Body of pancreas (tissue), 4 donors: ENCODE measurements around the gene COPS3. TPM values are rescaled to one million over a fixed set of nuclear protein-coding genes. Genes with fewer than 3 reads are reported as not detected.

Source experiments
- ATAC-seq: fragments of 150-250 bp; one replicate; pipeline ENCODE4 v1.9.1; 2016
- DNase-seq, 4 donors: peaks; one replicate each; pipeline ENCODE4 v3.0.0-alpha.2; 2019
- H3K27ac ChIP-seq, 4 donors: fragments of 200-600 bp; sonication (generic); 1 replicate in 3 of 4; 2 replicates in 1 of 4; pipeline versions ENCODE4 v1.5.1 to v1.6.1; 2016 to 2019; ENCODE audit warnings: mild to moderate bottlenecking in 1 of 4, mixed read lengths in 1 of 4, moderate library complexity in 1 of 4
- H3K27me3 ChIP-seq, 2 donors: fragments of 200-600 bp; sonication (generic); one replicate each; pipeline ENCODE4 v1.6.0; 2016; ENCODE audit warnings: mild to moderate bottlenecking in 1 of 2
- H3K36me3 ChIP-seq, 2 donors: fragments of 200-600 bp; sonication (generic); replicated peaks in 1 of 2; 2 replicates each; pipeline ENCODE4 v1.5.1; 2016; ENCODE audit warnings: low read depth in 2 of 2; ENCODE audit not compliant: insufficient read depth in 1 of 2
- H3K4me1 ChIP-seq: fragments of 200-600 bp; sonication (generic); one replicate; pipeline ENCODE4 v1.6.0; 2016
- H3K4me3 ChIP-seq, 2 donors: fragments of 200-600 bp; sonication (generic); 1 replicate in 1 of 2; 2 replicates in 1 of 2; pipeline ENCODE4 v1.5.1; 2016 to 2019
- H3K9me3 ChIP-seq, 3 donors: fragments of 200-600 bp; sonication (generic); 1 replicate in 2 of 3; 2 replicates in 1 of 3; pipeline ENCODE4 v1.5.1; 2016
- CTCF ChIP-seq, 7 experiments: fragments of 450-650 bp in 4 of 7; fragments of 200-600 bp in 3 of 7; sonication (generic) in 3 of 7; IDR thresholded peaks; one replicate each; pipeline ENCODE4 v1.5.1; 2016 to 2019; ENCODE audit warnings: antibody characterized with exemption in 7 of 7
- POLR2A ChIP-seq, 3 donors: fragments of 450-650 bp; IDR thresholded peaks; one replicate each; pipeline ENCODE4 v1.6.1; 2016; ENCODE audit warnings: antibody characterized with exemption in 3 of 3, mild to moderate bottlenecking in 2 of 3
- WGBS, 2 donors: methylation state at CpG; one replicate each; pipeline ENCODE4 v1.1.5; 2017; 5-methylcytosine and 5-hydroxymethylcytosine counted together
- intact Hi-C: fragments of 100-400 bp; cut with DNase I; formaldehyde crosslinking; loops from one replicate; pipeline ENCODE4 v1.15.1; 2023
- total RNA-seq, 2 donors: library from RNA; depleted of rRNA; stranded (reverse); fragments of >200 nt; gene quantifications; one replicate each; pipeline ENCODE4 v1.1.0, GENCODE V29; 2016

COPS3 gene
- total RNA-seq, 2 donors from 2014 or later = 23.1 to 29.8 TPM

- DNase-seq = no peak
- Histone ChIP-seq H3K27me3 (no peaks in the 10 kb centered on the region), H3K36me3 (peaks cover 0 to 5% of the 10 kb centered on the region in 2 donors), H3K9me3 (no peaks in the 10 kb centered on the region), H3K4me3 (no peak overlapping the region), H3K4me1 (peaks cover 7% of the 10 kb centered on the region), H3K27ac (no peak overlapping the region)
- ATAC-seq = no peak
- intact Hi-C loops = no loop called here
- TF ChIP-seq CTCF (IDR thresholded peaks at IDR 0.05) (no peak), POLR2A (IDR thresholded peaks at IDR 0.05) (no peak)
- 92 to 93% methylated on average over 6 to 7 of the region's 7 CpGs for WGBS, 2 donors
Observed at GRCh38 chr17:17242246-17242645, 38.8 kb downstream of the COPS3 start.

DNA sequence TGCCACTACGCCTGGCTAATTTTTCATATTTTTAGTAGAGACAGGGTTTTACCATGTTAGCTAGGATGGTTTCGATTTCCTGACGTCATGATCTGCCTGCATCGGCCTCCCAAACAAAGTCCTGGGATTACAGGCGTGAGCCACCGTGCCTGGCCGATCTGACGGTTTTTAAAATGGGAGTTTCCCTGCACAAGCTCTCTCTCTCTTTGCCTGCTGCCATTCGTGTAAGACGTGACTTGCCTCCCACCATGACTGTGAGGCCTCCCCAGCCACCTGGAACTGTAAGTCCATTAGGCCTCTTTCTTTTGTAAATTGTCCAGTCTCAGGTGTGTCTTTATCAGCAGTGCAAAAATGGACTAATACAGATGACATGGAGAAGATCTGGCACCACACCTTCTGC lies 39.4 kb downstream of the COPS3 start:
- no peaks in the 10 kb centered on the region for H3K9me3 ChIP-seq
- 70 to 71% methylated on average over 10 of the region's 10 CpGs for WGBS, 2 donors
- no peak overlapping the region for H3K27ac ChIP-seq
- ATAC-seq = no peak
- H3K4me1 ChIP-seq = peaks cover 7% of the 10 kb centered on the region
- intact Hi-C loops = no loop called here
- no peaks in the 10 kb centered on the region for H3K36me3 ChIP-seq
- DNase-seq = no peak
- no peaks in the 10 kb centered on the region for H3K27me3 ChIP-seq
- H3K4me3 ChIP-seq = no peak overlapping the region
- TF ChIP-seq POLR2A (IDR thresholded peaks at IDR 0.05) (no peak), CTCF (IDR thresholded peaks at IDR 0.05) (no peak)

GRCh38 chr17:17239832-17240231 lies 41.2 kb downstream of the COPS3 start:
- intact Hi-C loops = no loop called here
- Histone ChIP-seq H3K27me3 (no peaks in the 10 kb centered on the region), H3K36me3 (no peaks in the 10 kb centered on the region), H3K4me3 (no peak overlapping the region), H3K27ac (no peak overlapping the region), H3K9me3 (no peaks in the 10 kb centered on the region), H3K4me1 (peaks cover 19% of the 10 kb centered on the region)
- 44 to 58% methylated on average over 1 of the region's 1 CpG for WGBS, 2 donors
- no peak for ATAC-seq
- no peak for TF ChIP-seq POLR2A (IDR thresholded peaks at IDR 0.05)
- TF ChIP-seq CTCF (IDR thresholded peaks at IDR 0.05) = no peak
- DNase-seq = no peak

GRCh38 chr17:17237026-17237799 lies 43.8 kb downstream of the COPS3 start, which contains the start of gene FLCN:
Gene FLCN (minus strand): TSS chr17:17237168. CDS start chr17:17228137, 9,031 bp downstream.
- TF ChIP-seq POLR2A (IDR thresholded peaks at IDR 0.05) (peak; percentile 60 to 83 (median 77)), CTCF (IDR thresholded peaks at IDR 0.05) (peak in 1 of 7 experiments; percentile 22)
- peak within 1 kb of the TSS; percentile 91 to 99 (median 97) for H3K27ac ChIP-seq
- DNase-seq (peak; percentile 83 to 91 (median 89)), ATAC-seq (peak; percentile 91)
- intact Hi-C loops = no loop called here
- no peaks in the 10 kb centered on the region for H3K27me3 ChIP-seq
- H3K4me1 ChIP-seq = peaks cover 26% of the 10 kb centered on the region
- H3K36me3 ChIP-seq = no peaks in the 10 kb centered on the region
- WGBS, 2 donors = 0% methylated on average over 28 to 51 of the region's 53 CpGs
- H3K4me3 ChIP-seq = peak within 1 kb of the TSS; percentile 98 to 100
- no peaks in the 10 kb centered on the region for H3K9me3 ChIP-seq
